Measurements from ENCODE around the gene SNX33. TPM values are rescaled to one million over a fixed set of nuclear protein-coding genes. Genes with fewer than 3 reads are reported as not detected.
"Not testable (repeated sequence)": the region's sequence is repeated elsewhere in the genome, so short reads cannot be mapped to it uniquely, and the experiment has no call there.

Gene SNX33
- polyA plus RNA-seq, 1 donor (not counting 4 experiments of a cell fraction or from before 2014, with no cell fraction given): 21.7 TPM

DNA sequence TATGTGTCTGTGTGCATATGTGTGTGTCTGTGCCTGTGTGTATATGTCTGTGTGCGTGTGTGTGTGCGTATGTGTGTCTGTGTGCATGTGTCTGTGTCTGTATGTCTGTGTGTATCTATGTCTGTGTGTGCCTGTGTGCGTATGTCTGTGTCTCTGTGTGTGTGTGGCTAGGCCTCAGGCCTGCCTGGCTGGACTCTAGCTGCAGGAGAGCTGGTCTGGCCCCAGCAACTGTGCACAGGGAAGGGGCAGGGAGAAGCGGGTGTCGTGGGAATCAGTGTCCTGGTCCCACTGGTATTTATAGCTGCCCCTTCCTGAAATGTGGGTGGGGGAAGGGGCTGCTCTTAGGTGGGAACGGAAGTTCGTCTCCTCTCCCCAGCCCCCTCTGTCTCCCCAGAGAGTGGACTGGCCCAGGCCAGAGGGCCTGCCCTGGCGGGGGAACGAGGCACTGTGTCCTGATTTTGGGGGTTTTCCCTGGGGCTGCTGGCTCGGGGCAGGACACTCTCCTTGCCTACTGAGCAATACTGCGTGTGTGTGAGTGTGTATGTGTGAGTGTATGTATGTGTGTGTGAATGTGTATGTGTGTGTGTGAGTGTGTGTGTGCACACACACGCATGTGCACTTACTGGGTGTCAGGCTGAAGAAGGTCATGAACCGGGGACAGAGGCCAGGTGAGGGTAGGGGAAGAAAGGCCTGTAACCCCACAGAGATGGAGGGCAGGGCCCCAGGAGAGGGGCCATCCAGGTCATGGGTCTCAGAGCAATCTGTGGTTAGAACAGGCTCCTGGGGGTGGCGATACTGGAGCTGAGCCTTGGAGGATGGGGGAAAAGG is 58.4 kb downstream of the SNX33 start:
- Histone ChIP-seq H3K27me3 (ENCODE audit: control insufficient read depth, extremely low read depth, insufficient read depth, low read length) (no peaks in the 10 kb centered on the region), H3K4me2 (ENCODE audit: control insufficient read depth, extremely low read depth, insufficient read depth, low read depth, low read length) (no peak overlapping the region), H3K36me3 (ENCODE audit: control insufficient read depth in 2 of 2, extremely low read depth in 1 of 2, insufficient read depth in 2 of 2, low read length in 2 of 2) (no peaks in the 10 kb centered on the region), H3K27ac (ENCODE audit: control insufficient read depth, insufficient read depth, low read length) (no peak overlapping the region), H3K9me3 (ENCODE audit: control insufficient read depth, low read depth, low read length) (no peaks in the 10 kb centered on the region), H2AFZ (ENCODE audit: control insufficient read depth, low read length) (no peak overlapping the region), H3K9me1 (ENCODE audit: control insufficient read depth, extremely low read depth, insufficient read depth, low read length) (no peaks in the 10 kb centered on the region), H3K79me2 (ENCODE audit: control insufficient read depth, insufficient read depth, low read length) (no peaks in the 10 kb centered on the region), H3K4me3 (ENCODE audit: control insufficient read depth in 2 of 3, extremely low read depth in 1 of 3, insufficient read depth in 2 of 3, low read depth in 1 of 3, low read length in 3 of 3) (no peak overlapping the region), H3K4me1 (ENCODE audit: control insufficient read depth, extremely low read depth, insufficient read depth, low read length) (peaks cover 7% of the 10 kb centered on the region), H4K20me1 (ENCODE audit: control insufficient read depth, extremely low read depth, insufficient read depth, low read length) (no peaks in the 10 kb centered on the region), H3K9ac (ENCODE audit: control insufficient read depth, extremely low read depth, insufficient read depth, low read length) (no peak overlapping the region)
- dilution Hi-C loops (cut with MboI; ENCODE audit: extremely low pct_ligation_motif_present, low sequenced_read_pairs): no loop called here
- no peak for TF ChIP-seq EZH2 (IDR thresholded peaks at IDR 0.05; ENCODE audit: low read length)
- TF ChIP-seq, protein P1, sequence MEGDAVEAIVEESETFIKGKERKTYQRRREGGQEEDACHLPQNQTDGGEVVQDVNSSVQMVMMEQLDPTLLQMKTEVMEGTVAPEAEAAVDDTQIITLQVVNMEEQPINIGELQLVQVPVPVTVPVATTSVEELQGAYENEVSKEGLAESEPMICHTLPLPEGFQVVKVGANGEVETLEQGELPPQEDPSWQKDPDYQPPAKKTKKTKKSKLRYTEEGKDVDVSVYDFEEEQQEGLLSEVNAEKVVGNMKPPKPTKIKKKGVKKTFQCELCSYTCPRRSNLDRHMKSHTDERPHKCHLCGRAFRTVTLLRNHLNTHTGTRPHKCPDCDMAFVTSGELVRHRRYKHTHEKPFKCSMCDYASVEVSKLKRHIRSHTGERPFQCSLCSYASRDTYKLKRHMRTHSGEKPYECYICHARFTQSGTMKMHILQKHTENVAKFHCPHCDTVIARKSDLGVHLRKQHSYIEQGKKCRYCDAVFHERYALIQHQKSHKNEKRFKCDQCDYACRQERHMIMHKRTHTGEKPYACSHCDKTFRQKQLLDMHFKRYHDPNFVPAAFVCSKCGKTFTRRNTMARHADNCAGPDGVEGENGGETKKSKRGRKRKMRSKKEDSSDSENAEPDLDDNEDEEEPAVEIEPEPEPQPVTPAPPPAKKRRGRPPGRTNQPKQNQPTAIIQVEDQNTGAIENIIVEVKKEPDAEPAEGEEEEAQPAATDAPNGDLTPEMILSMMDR (optimal IDR thresholded peaks at IDR 0.05 in 1 of 3, IDR thresholded peaks at IDR 0.05 in 1 of 3, conservative IDR thresholded peaks at IDR 0.05 in 1 of 3; ENCODE audit: extremely low read depth in 1 of 3, insufficient read depth in 2 of 3, low read length in 3 of 3): no peak
- DNase-seq (ENCODE audit: low read depth, low spot score): no peak
- FAIRE-seq: peak; percentile 34

DNA sequence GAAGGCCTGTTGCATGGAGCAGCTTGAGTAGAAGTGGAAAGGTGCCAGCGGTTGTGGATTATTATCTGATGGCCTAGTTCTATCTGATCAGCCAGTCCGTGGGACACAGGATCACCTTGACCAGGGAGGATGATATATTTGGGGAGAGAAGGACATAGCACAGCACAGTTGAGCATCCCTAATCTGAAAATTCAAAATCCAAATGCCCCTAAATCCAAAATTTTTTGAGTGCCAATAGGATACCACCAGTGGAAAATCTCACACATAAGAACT is 58.9 kb downstream of the SNX33 start:
- no peaks in the 10 kb centered on the region for H3K36me3 ChIP-seq (ENCODE audit: control insufficient read depth in 2 of 2, extremely low read depth in 1 of 2, insufficient read depth in 2 of 2, low read length in 2 of 2)
- H4K20me1 ChIP-seq (ENCODE audit: control insufficient read depth, extremely low read depth, insufficient read depth, low read length): no peaks in the 10 kb centered on the region
- no peaks in the 10 kb centered on the region for H3K9me3 ChIP-seq (ENCODE audit: control insufficient read depth, low read depth, low read length)
- no peak overlapping the region for H2AFZ ChIP-seq (ENCODE audit: control insufficient read depth, low read length)
- H3K27me3 ChIP-seq (ENCODE audit: control insufficient read depth, extremely low read depth, insufficient read depth, low read length): no peaks in the 10 kb centered on the region
- FAIRE-seq (no peak), DNase-seq (ENCODE audit: low read depth, low spot score) (no peak)
- no peak overlapping the region for H3K4me2 ChIP-seq (ENCODE audit: control insufficient read depth, extremely low read depth, insufficient read depth, low read depth, low read length)
- TF ChIP-seq EZH2 (IDR thresholded peaks at IDR 0.05; ENCODE audit: low read length): no peak
- TF ChIP-seq, protein P1 (optimal IDR thresholded peaks at IDR 0.05 in 1 of 3, IDR thresholded peaks at IDR 0.05 in 1 of 3, conservative IDR thresholded peaks at IDR 0.05 in 1 of 3; ENCODE audit: extremely low read depth in 1 of 3, insufficient read depth in 2 of 3, low read length in 3 of 3): no peak
- H3K4me3 ChIP-seq (ENCODE audit: control insufficient read depth in 2 of 3, extremely low read depth in 1 of 3, insufficient read depth in 2 of 3, low read depth in 1 of 3, low read length in 3 of 3): no peak overlapping the region
- dilution Hi-C loops (cut with MboI; ENCODE audit: extremely low pct_ligation_motif_present, low sequenced_read_pairs): no loop called here
- no peak overlapping the region for H3K27ac ChIP-seq (ENCODE audit: control insufficient read depth, insufficient read depth, low read length)
- no peaks in the 10 kb centered on the region for H3K9me1 ChIP-seq (ENCODE audit: control insufficient read depth, extremely low read depth, insufficient read depth, low read length)
- H3K4me1 ChIP-seq (ENCODE audit: control insufficient read depth, extremely low read depth, insufficient read depth, low read length): peaks cover 5% of the 10 kb centered on the region
- no peak overlapping the region for H3K9ac ChIP-seq (ENCODE audit: control insufficient read depth, extremely low read depth, insufficient read depth, low read length)
- no peaks in the 10 kb centered on the region for H3K79me2 ChIP-seq (ENCODE audit: control insufficient read depth, insufficient read depth, low read length)

DNA sequence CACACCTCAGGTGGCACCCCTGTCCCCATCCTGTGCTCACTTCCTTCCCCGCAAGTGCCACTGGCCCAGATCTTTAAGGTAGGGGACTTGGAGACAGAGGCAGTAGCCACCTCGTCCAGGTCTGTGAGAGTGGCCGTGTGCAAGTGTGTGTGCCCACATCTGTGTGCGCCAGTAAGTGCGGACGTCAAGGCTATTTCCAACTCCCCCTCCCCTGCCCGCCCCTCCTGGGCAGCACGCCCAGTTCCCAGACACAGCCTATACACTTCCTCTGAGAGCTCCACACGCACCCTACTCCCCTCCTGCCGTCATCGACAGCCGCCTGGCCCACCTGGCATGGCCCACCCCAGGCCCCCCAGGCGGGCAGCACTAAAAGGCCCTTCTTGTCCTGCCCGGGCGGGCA is 61.7 kb downstream of the SNX33 start:
- H3K9me3 ChIP-seq (ENCODE audit: control insufficient read depth, low read depth, low read length); H3K9ac ChIP-seq (ENCODE audit: control insufficient read depth, extremely low read depth, insufficient read depth, low read length); H3K27me3 ChIP-seq (ENCODE audit: control insufficient read depth, extremely low read depth, insufficient read depth, low read length); FAIRE-seq; dilution Hi-C loops (cut with MboI; ENCODE audit: extremely low pct_ligation_motif_present, low sequenced_read_pairs); H3K9me1 ChIP-seq (ENCODE audit: control insufficient read depth, extremely low read depth, insufficient read depth, low read length); H3K36me3 ChIP-seq (ENCODE audit: control insufficient read depth in 2 of 2, extremely low read depth in 1 of 2, insufficient read depth in 2 of 2, low read length in 2 of 2); H2AFZ ChIP-seq (ENCODE audit: control insufficient read depth, low read length); DNase-seq (ENCODE audit: low read depth, low spot score); H4K20me1 ChIP-seq (ENCODE audit: control insufficient read depth, extremely low read depth, insufficient read depth, low read length); H3K4me1 ChIP-seq (ENCODE audit: control insufficient read depth, extremely low read depth, insufficient read depth, low read length); H3K4me2 ChIP-seq (ENCODE audit: control insufficient read depth, extremely low read depth, insufficient read depth, low read depth, low read length); H3K4me3 ChIP-seq (ENCODE audit: control insufficient read depth in 2 of 3, extremely low read depth in 1 of 3, insufficient read depth in 2 of 3, low read depth in 1 of 3, low read length in 3 of 3); H3K79me2 ChIP-seq (ENCODE audit: control insufficient read depth, insufficient read depth, low read length); H3K27ac ChIP-seq (ENCODE audit: control insufficient read depth, insufficient read depth, low read length): not testable (repeated sequence)

DNA sequence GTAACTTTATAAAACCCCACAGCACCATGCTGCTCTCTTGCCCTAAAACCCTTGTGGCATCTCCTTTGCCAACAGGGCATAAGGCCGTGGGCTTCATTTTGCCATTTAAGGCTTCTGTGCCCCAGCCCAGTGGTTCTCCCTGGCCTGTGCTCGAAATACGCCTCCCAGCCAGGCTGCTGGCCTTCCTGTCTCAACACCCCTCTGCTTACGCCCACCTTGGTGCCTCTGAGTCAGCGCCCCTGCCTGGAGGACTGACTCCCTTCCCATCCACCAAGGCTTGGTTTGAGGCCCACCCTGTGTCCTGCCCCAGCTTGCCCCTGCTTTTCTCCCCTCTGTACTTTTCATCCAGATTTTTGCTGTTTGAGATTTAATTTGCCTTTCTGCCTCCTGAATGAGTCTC is 63.2 kb downstream of the SNX33 start:
- dilution Hi-C loops (cut with MboI; ENCODE audit: extremely low pct_ligation_motif_present, low sequenced_read_pairs); H3K4me3 ChIP-seq (ENCODE audit: control insufficient read depth in 2 of 3, extremely low read depth in 1 of 3, insufficient read depth in 2 of 3, low read depth in 1 of 3, low read length in 3 of 3); H4K20me1 ChIP-seq (ENCODE audit: control insufficient read depth, extremely low read depth, insufficient read depth, low read length); H3K4me2 ChIP-seq (ENCODE audit: control insufficient read depth, extremely low read depth, insufficient read depth, low read depth, low read length); H3K79me2 ChIP-seq (ENCODE audit: control insufficient read depth, insufficient read depth, low read length); H3K27me3 ChIP-seq (ENCODE audit: control insufficient read depth, extremely low read depth, insufficient read depth, low read length); H3K27ac ChIP-seq (ENCODE audit: control insufficient read depth, insufficient read depth, low read length); H3K9ac ChIP-seq (ENCODE audit: control insufficient read depth, extremely low read depth, insufficient read depth, low read length); H2AFZ ChIP-seq (ENCODE audit: control insufficient read depth, low read length); H3K36me3 ChIP-seq (ENCODE audit: control insufficient read depth in 2 of 2, extremely low read depth in 1 of 2, insufficient read depth in 2 of 2, low read length in 2 of 2); H3K9me3 ChIP-seq (ENCODE audit: control insufficient read depth, low read depth, low read length); DNase-seq (ENCODE audit: low read depth, low spot score); H3K4me1 ChIP-seq (ENCODE audit: control insufficient read depth, extremely low read depth, insufficient read depth, low read length); H3K9me1 ChIP-seq (ENCODE audit: control insufficient read depth, extremely low read depth, insufficient read depth, low read length): not testable (repeated sequence)
- peak; percentile 78 for FAIRE-seq

Measured in keratinocyte (primary cell).